ENCODE results near the gene MVP. TPM values are rescaled to one million over a fixed set of nuclear protein-coding genes. Genes with fewer than 3 reads are reported as not detected.
A peak's percentile ranks its signal among the peaks of the same experiment; 100 is the strongest.

The MVP gene
- total RNA-seq, 1 experiment from 2014 or later = 17.2 TPM

DNA sequence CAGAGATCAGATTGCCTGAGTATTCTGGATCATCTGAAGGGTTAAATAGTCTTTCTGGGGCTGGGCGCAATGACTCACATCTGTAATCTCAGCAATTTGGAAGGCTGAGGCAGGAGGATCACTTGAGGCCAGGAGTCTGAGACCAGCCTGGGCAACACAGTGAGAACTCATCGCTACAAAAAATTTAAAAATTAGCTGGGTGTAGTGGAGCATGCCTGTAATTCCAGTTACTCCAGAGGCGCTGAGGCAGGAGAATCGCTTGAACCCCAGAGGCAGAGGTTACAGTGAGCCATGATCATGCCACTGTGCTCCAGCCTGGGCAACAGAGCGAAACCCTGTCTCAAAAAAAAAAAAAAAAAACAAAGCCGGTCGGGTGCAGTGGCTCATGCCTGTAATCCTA lies 15.7 kb downstream of the MVP start:
- in situ Hi-C loops (cut with HindIII; ENCODE audit: low sequenced_read_pairs) = no loop called here
- no peak for DNase-seq (ENCODE audit: low spot score)

DNA sequence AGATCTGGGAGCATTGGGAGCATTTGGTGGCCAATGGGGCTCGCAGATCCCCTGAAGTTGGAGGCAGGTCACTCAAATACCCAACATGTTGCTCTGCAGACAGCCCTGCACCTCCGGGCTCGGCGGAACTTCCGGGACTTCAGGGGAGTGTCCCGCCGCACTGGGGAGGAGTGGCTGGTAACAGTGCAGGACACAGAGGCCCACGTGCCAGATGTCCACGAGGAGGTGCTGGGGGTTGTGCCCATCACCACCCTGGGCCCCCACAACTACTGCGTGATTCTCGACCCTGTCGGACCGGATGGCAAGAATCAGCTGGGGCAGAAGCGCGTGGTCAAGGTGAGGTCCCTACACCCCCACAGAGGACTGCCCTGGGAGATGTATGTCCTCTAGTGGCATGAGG lies 16.4 kb downstream of the MVP start:
- in situ Hi-C loops (cut with HindIII; ENCODE audit: low sequenced_read_pairs) = no loop called here
- no peak for DNase-seq (ENCODE audit: low spot score)

DNA sequence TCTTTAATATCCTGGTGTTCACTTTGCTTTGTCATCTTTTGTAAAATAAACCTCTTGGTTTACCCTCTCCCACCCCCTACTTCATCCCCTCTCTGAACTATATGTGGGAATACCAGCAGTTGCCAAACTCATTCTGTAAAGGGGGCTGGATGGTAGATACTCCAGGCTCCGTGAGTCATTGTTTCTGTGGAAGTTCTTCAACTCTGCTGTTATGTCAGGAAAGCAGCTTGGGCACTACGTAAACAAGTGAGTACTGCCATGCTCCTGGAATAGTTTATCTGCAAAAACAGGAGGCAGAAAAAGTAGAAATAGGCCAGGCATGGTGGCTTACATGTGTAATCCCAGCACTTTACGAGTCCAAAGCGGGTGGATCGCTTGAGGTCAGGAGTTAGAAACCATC lies 17.6 kb downstream of the MVP start:
- in situ Hi-C loops (cut with HindIII; ENCODE audit: low sequenced_read_pairs) = no loop called here

GRCh38 chr16:29839822-29840221 lies 19.6 kb downstream of the MVP start:
- in situ Hi-C loops (cut with HindIII; ENCODE audit: low sequenced_read_pairs) = no loop called here
- DNase-seq (ENCODE audit: low spot score) = peak; percentile 56

More for the DNA sequence above, 17.6 kb downstream of the MVP start:
- no peak for DNase-seq (ENCODE audit: low spot score)

DNA sequence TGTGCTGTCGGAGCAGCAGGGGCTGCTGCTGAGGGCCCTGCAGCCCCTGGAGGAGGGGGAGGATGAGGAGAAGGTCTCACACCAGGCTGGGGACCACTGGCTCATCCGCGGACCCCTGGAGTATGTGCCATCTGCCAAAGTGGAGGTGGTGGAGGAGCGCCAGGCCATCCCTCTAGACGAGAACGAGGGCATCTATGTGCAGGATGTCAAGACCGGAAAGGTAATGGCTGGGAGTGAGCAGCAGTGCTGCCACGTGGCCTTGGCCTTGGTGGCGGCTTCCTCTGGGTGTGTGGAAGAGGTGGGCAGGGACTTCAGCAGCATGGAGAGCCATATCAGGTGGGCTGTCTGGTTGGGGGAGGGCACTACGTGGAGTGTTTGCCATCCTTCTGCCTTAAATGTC lies 20.0 kb downstream of the MVP start:
- in situ Hi-C loops (cut with HindIII; ENCODE audit: low sequenced_read_pairs) = no loop called here
- DNase-seq (ENCODE audit: low spot score) = peak; percentile 54

DNA sequence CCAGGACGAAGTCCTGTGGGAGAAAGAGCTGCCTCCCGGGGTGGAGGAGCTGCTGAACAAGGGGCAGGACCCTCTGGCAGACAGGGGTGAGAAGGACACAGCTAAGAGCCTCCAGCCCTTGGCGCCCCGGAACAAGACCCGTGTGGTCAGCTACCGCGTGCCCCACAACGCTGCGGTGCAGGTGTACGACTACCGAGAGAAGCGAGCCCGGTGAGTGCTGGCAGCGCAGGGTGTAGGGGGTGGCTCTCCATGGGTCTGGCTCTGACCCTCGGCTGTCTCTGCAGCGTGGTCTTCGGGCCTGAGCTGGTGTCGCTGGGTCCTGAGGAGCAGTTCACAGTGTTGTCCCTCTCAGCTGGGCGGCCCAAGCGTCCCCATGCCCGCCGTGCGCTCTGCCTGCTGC lies 21.4 kb downstream of the MVP start:
- DNase-seq (ENCODE audit: low spot score) = no peak
- in situ Hi-C loops (cut with HindIII; ENCODE audit: low sequenced_read_pairs) = no loop called here

GRCh38 chr16:29842732-29843346 lies 22.6 kb downstream of the MVP start:
- DNase-seq (ENCODE audit: low spot score) = no peak
- in situ Hi-C loops (cut with HindIII; ENCODE audit: low sequenced_read_pairs) = no loop called here

DNA sequence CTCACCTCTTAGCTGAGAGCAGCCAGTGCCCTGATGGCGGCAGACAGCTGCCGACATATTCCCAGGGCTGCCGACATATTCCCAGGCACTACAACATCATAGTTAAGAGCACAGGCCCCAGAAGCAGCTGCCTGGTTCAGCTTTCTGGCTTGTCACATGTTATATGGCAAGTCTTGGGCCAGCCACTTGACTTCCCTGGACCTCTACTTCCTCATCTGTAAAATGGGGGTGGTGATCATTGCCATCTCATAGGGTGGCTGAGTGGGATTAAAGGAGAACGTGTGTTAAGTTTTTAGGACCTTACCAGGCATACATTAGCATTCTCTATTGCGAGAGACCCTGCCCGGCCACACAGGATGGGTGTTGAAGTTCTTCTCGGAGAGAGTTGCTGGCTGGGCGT lies 23.7 kb downstream of the MVP start:
- in situ Hi-C loops (cut with HindIII; ENCODE audit: low sequenced_read_pairs) = no loop called here

GRCh38 chr16:29844575-29845331 lies 24.5 kb downstream of the MVP start:
- DNase-seq (ENCODE audit: low spot score) = peak; percentile 62
- in situ Hi-C loops (cut with HindIII; ENCODE audit: low sequenced_read_pairs) = no loop called here

More for the DNA sequence above, 23.7 kb downstream of the MVP start:
- no peak for DNase-seq (ENCODE audit: low spot score)

DNA sequence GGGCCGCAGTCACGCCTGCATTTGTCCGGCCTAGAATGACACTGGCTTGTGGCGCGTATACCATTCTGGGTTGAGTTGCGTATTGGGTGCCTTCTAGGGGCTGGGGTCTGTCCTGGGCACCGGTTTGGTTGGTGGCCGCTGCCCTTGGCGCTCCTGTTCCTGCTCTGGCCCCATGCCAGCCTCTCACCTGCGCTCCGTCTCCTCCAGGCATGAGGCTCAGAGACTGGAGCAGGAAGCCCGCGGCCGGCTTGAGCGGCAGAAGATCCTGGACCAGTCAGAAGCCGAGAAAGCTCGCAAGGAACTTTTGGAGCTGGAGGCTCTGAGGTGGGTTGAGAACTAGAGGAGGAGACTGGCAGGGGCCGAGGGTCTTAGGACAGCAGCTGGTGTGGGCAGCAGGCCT lies 25.4 kb downstream of the MVP start:
- DNase-seq (ENCODE audit: low spot score) = no peak
- in situ Hi-C loops (cut with HindIII; ENCODE audit: low sequenced_read_pairs) = no loop called here

DNA sequence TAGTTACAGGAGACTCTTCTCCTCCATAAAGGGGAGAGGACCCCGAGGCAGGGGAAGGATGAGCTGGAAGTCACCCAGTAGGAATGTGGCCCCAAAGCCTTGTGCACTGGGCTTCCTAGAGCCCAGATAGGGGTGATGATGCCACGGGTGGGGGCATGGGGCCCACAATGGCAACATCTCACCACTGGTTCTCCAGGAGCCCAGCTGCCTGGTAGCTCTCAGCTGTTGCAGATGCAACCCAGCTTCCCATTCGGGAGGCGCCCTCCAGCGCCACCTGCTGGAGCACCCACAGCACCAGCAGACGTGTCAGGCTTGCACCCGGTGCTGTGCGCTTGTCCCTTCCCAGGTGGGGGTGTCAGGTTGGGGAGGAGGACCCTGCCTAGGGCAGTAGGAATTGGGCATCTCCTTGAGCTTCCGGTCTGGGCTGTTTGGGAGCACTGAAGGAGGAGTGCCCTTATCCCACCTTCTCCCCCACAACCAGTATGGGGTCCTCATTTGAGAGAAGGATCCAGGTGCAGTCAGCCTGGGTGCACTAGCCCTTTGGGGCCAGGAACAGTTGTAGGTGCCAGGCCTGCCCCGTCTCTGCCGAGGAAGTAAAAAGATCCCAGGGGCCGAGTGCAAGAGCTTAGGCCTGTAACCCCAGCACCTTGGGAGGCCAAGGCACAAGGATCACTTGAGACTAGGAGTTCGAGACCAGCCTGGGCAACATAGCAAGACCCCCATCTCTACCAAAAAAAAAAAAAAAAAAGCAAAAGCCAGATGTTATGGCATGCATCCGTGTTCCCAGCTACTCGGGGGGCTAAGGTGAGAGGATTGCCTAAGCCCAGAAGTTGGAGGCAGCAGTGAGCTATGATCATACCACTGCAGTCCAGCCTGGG lies 28.4 kb downstream of the MVP start:
- in situ Hi-C loops (cut with HindIII; ENCODE audit: low sequenced_read_pairs) = no loop called here
- DNase-seq (ENCODE audit: low spot score) = peak; percentile 47

DNA sequence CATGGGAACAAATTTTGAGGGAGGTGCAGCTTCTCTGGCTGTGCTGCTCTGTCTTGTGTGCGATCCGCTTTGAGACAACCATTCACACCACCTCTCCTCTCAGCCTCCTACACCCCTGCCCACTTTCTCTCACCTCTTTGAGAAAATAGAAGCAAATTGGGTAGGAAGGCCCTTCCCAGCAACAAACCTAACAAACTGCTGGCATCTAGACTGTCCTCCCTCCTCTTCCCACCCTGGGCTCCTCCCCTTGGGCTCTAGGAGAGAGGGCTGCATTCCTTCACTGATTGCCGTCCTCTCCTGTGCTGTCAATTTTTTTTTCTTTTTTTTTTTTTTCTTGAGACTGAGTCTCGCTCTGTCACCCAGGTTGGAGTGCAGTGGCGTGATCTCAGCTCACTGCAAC lies 29.2 kb downstream of the MVP start:
- in situ Hi-C loops (cut with HindIII; ENCODE audit: low sequenced_read_pairs) = no loop called here
- no peak for DNase-seq (ENCODE audit: low spot score)

- in situ Hi-C loops (cut with HindIII; ENCODE audit: low sequenced_read_pairs) = no loop called here
- DNase-seq (ENCODE audit: low spot score) = no peak
Measured at GRCh38 chr16:29850998-29851397, 30.7 kb downstream of the MVP start.

- DNase-seq (ENCODE audit: low spot score) = peak; percentile 94
- in situ Hi-C loops (cut with HindIII; ENCODE audit: low sequenced_read_pairs) = no loop called here
Measured at GRCh38 chr16:29852654-29853053, 32.4 kb downstream of the MVP start.

DNA sequence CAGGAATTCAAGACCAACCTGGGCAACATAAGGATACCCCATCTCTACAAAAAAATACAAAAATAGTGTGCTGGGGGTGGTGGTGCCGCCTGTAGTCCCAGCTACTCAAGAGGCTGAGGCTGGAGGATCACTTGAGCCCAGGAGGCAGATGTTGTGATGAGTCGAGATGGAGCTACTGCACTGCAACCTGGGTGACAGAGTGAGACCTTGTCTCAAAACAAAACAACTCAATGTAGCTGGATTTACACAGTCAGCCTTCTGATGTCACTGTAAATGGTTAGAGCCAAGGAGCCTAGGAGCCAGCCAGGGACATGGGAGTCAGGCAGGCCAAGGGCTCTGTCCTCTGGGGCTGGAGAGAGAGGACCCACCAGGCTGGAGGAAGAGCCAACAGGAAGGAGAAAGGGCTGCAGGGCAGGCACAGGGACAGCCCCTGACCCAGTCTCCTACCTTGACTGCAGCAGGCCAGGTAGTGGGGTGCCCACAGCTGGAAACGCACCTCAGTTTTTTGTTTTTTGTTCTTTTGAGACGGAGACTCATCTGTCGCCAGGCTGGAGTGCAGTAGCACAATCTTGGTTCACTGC lies 34.3 kb downstream of the MVP start:
- in situ Hi-C loops (cut with HindIII; ENCODE audit: low sequenced_read_pairs) = no loop called here
- no peak for DNase-seq (ENCODE audit: low spot score)

GRCh38 chr16:29857133-29857760 lies 37.0 kb downstream of the MVP start:
- no peak for DNase-seq (ENCODE audit: low spot score)
- in situ Hi-C loops (cut with HindIII; ENCODE audit: low sequenced_read_pairs) = no loop called here

DNA sequence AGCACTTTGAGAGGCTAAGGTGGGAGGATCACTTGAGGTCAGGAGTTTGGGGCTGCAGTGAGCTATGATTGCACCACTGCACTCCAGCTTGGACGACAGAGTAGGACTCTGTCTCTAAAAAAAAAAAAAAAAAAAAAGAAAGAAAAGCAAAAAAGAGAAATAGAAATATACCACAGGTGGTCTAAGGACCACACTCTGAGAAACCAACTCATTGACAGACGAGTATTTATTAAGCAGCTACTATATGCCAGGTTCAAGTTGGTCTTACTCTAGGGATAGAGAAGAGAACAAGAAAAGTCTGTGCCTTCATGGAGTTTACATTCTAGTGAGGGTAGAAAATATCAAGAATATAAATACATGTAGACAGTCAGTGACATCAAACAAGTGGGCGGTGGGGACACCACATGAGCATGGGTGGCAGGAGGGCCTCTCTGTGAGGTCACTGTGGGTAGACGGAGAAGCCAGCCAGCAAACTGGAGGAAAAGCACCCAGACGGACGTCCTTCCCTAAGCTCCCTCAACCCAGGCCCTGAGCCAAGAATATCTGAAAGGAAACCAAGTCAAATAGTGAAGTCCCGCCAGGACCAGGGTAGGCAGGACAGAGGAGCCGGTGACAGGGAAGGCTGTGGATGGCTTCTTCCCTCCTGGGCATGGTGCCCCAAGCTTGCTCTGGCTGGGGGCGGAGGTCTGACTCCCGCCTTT lies 38.0 kb downstream of the MVP start:
- DNase-seq (ENCODE audit: low spot score) = no peak
- in situ Hi-C loops (cut with HindIII; ENCODE audit: low sequenced_read_pairs) = no loop called here

GRCh38 chr16:29858974-29859373 lies 38.7 kb downstream of the MVP start:
- in situ Hi-C loops (cut with HindIII; ENCODE audit: low sequenced_read_pairs) = no loop called here

GRCh38 chr16:29860218-29860617 lies 40.0 kb downstream of the MVP start:
- DNase-seq (ENCODE audit: low spot score) = peak; percentile 35
- in situ Hi-C loops (cut with HindIII; ENCODE audit: low sequenced_read_pairs) = no loop called here

More at GRCh38 chr16:29858974-29859373, 38.7 kb downstream of the MVP start:
- DNase-seq (ENCODE audit: low spot score) = no peak
